Keratinocyte (primary cell): ENCODE results near the gene SRCIN1.

Experiments used
- CTCF ChIP-seq, 3 experiments: IDR thresholded peaks in 1 of 3; conservative IDR thresholded peaks in 1 of 3; optimal IDR thresholded peaks in 1 of 3; 2 replicates in 2 of 3; 3 replicates in 1 of 3; pipeline versions ENCODE3 to v1.5.1; 2011; ENCODE audit warnings: low read length in 3 of 3, mild to moderate bottlenecking in 3 of 3, moderate library complexity in 2 of 3, control low read depth in 1 of 3, inconsistent platforms in 1 of 3; ENCODE audit not compliant: insufficient read depth in 2 of 3; ENCODE audit errors: extremely low read depth in 1 of 3
- EZH2 ChIP-seq: IDR thresholded peaks from one replicate; pipeline ENCODE4 v1.6.1; 2012; ENCODE audit warnings: inconsistent platforms, mild to moderate bottlenecking, low read length, moderate library complexity

GRCh38 chr17:38608648-38609047 lies 2.9 kb upstream of the SRCIN1 start:
- TF ChIP-seq CTCF (optimal IDR thresholded peaks at IDR 0.05 in 1 of 3, IDR thresholded peaks at IDR 0.05 in 1 of 3, conservative IDR thresholded peaks at IDR 0.05 in 1 of 3; ENCODE audit: extremely low read depth in 1 of 3, insufficient read depth in 2 of 3, low read length in 3 of 3) (no peak), EZH2 (no peak)
